Measurements from ENCODE around the gene FAM120A. TPM values are rescaled to one million over a fixed set of nuclear protein-coding genes. Genes with fewer than 3 reads are reported as not detected.

FAM120A gene
- total and polyA plus RNA-seq, 9 of the 15 experiments (the other 6 are each of a cell fraction or from before 2014, with no cell fraction given): 8.7 to 71.0 (median 42.2) TPM

- TF ChIP-seq ZMIZ1 (IDR thresholded peaks at IDR 0.05; ENCODE audit: low read depth in 2 of 2, low read length in 2 of 2): no peak
- no peak for TF ChIP-seq IRF2 (CRISPR knock-in tag; IDR thresholded peaks at IDR 0.05)
- no peak for TF ChIP-seq ZNF507 (tag; conservative IDR thresholded peaks at IDR 0.05)
- no peak for TF ChIP-seq XRCC5 (IDR thresholded peaks at IDR 0.05; ENCODE audit: low read depth, low read length)
Observed at GRCh38 chr9:93591301-93592007, 140.0 kb downstream of the FAM120A start (continued).

GRCh38 chr9:93592008-93592642, 140.6 kb downstream of the FAM120A start:
- Histone ChIP-seq H3K4me2 (ENCODE audit: insufficient read depth, low read length) (peak overlapping the region; percentile 3; the same call in 1 of the 2 replicates), H3K27me3 (ENCODE audit: control insufficient read depth in 2 of 2, insufficient read depth in 2 of 2, low read length in 2 of 2) (no peaks in the 10 kb centered on the region), H3K9ac (ENCODE audit: insufficient read depth in 1 of 2, low read depth in 2 of 2, low read length in 2 of 2) (0 out of 4 replicates have a peak overlapping the region, but pooled peaks of 1 of the 2 experiments have one; percentile 1), H3K36me3 (ENCODE audit: control insufficient read depth, insufficient read depth, low read length) (no peaks in the 10 kb centered on the region), H3K9me1 (ENCODE audit: control insufficient read depth, insufficient read depth, low read length) (no peaks in the 10 kb centered on the region), H3K9me3 (replicated peaks; ENCODE audit: control insufficient read depth, insufficient read depth, low read depth, low read length) (no peaks in the 10 kb centered on the region), H4K20me1 (replicated peaks; ENCODE audit: control insufficient read depth, insufficient read depth, low read length) (peaks cover 11% of the 10 kb centered on the region; the same call in 1 of the 2 replicates), H3K4me3 (no peak overlapping the region), H2AFZ (ENCODE audit: low read depth, low read length) (no peak overlapping the region), H3K4me1 (replicated peaks in 1 of 2; ENCODE audit: control insufficient read depth in 2 of 2, insufficient read depth in 2 of 2, low read length in 2 of 2) (peaks cover 19 to 23% of the 10 kb centered on the region in 2 experiments), H3K79me2 (ENCODE audit: control insufficient read depth, insufficient read depth, low read length) (peaks cover 21% of the 10 kb centered on the region), H3K27ac (ENCODE audit: extremely low read depth, low read depth, low read length) (no peak overlapping the region)
- FAIRE-seq (no peak), DNase-seq (ENCODE audit: extremely low read depth in 1 of 4, low spot score in 3 of 4) (no peak), ATAC-seq (no peak)
- ChIA-PET CTCF (ENCODE audit: low intra/inter-chr PET ratio) (no interaction called here), POLR2A (interaction anchor here (0.6 to 2.0 kb wide), 3 partner anchors 10 to 535 kb away, joined by 3 to 6 read pairs (median 3); no protein-coding TSS in a partner anchor)
- no TSS peak for BruUV-seq (replicated peaks)
- 88% methylated on average over 7 of the region's 8 CpGs for WGBS (ENCODE audit: insufficient coverage, low coverage, missing lambda C conversion rate)
- in situ Hi-C loops (cut with MboI) (no loop called here), intact Hi-C loops (cut with micrococcal nuclease) (no loop called here)
- TF ChIP-seq ZNF668 (CRISPR knock-in tag; IDR thresholded peaks at IDR 0.05) (no peak), RFX1 (IDR thresholded peaks at IDR 0.05) (peak; percentile 30; the same call in 1 of the 2 replicates)
